Measurements from ENCODE around the gene IQSEC1. TPM values are rescaled to one million over a fixed set of nuclear protein-coding genes. Genes with fewer than 3 reads are reported as not detected.

Gene IQSEC1
- total and polyA plus RNA-seq, 2 donors (not counting 1 experiment from before 2014, with no cell fraction given): 96.7 to 222 TPM

- Histone ChIP-seq H3K4me2 (replicated peaks; ENCODE audit: low read depth, low read length, poor library complexity, severe bottlenecking) (no peak overlapping the region), H4K20me1 (ENCODE audit: control insufficient read depth, insufficient read depth, low read length, poor library complexity, severe bottlenecking) (no peaks in the 10 kb centered on the region), H2AFZ (ENCODE audit: insufficient read depth, low read depth, low read length, poor library complexity, severe bottlenecking) (no peak overlapping the region), H3K36me3 (replicated peaks in 1 of 2; ENCODE audit: control extremely low read depth in 1 of 2, control insufficient read depth in 1 of 2, extremely low read depth in 1 of 2, insufficient read depth in 2 of 2, low read length in 1 of 2) (no peaks in the 10 kb centered on the region), H3K9me3 (ENCODE audit: control extremely low read depth in 1 of 3, control insufficient read depth in 2 of 3, insufficient read depth in 1 of 3, low read length in 2 of 3) (peaks cover 0 to 24% (median 7%) of the 10 kb centered on the region in 3 donors), H3K4me1 (ENCODE audit: control insufficient read depth in 2 of 2, insufficient read depth in 2 of 2, low read length in 2 of 2) (peaks cover 16 to 34% of the 10 kb centered on the region in 2 donors), H3K27ac (ENCODE audit: low read length in 2 of 2) (no peak overlapping the region), H3K27me3 (replicated peaks in 1 of 4; ENCODE audit: control extremely low read depth in 1 of 4, control insufficient read depth in 3 of 4, insufficient read depth in 4 of 4, low read length in 3 of 4) (peaks cover 0 to 20% (median 3%) of the 10 kb centered on the region in 4 experiments), H3K9ac (ENCODE audit: low read length) (no peak overlapping the region), H3K4me3 (ENCODE audit: control extremely low read depth in 1 of 5, extremely low read depth in 1 of 5, insufficient read depth in 1 of 5, low read depth in 2 of 5, low read length in 4 of 5) (no peak overlapping the region), H3K79me2 (ENCODE audit: control insufficient read depth, insufficient read depth, low read length) (no peaks in the 10 kb centered on the region)
- H3K9me3 Mint-ChIP-seq (ENCODE audit: insufficient read depth): peaks cover 3% of the 10 kb centered on the region
- POLR2A ChIA-PET: no interaction called here
- no peak overlapping the region for H3K4me3 Mint-ChIP-seq
- CTCF ChIA-PET: interaction anchor here (1.2 to 7.3 kb wide), 5 partner anchors 17 to 783 kb away, joined by 4 to 116 read pairs (median 6); no protein-coding TSS in a partner anchor
- ATAC-seq (ENCODE audit: low read depth): no peak
- no peak overlapping the region for H3K27ac Mint-ChIP-seq
- H3K4me1 Mint-ChIP-seq: peaks cover 23% of the 10 kb centered on the region
- H3K27me3 Mint-ChIP-seq: peaks cover 9% of the 10 kb centered on the region
- WGBS (ENCODE audit: insufficient coverage): 91% methylated on average over 4 of the region's 6 CpGs
- TF ChIP-seq EZH2 (IDR thresholded peaks at IDR 0.05; ENCODE audit: borderline replicate concordance, insufficient read depth, low read depth, low read length, poor library complexity, severe bottlenecking) (no peak), CTCF (IDR thresholded peaks at IDR 0.05) (no peak)
- no peak for DNase-seq
- intact Hi-C loops (cut with micrococcal nuclease): no loop called here
Observed at GRCh38 chr3:12866836-12867235, 206.4 kb downstream of the IQSEC1 start.

- Histone ChIP-seq H3K4me1 (ENCODE audit: control insufficient read depth in 2 of 2, insufficient read depth in 2 of 2, low read length in 2 of 2) (peaks cover 9 to 22% of the 10 kb centered on the region in 2 donors), H3K27me3 (replicated peaks in 1 of 4; ENCODE audit: control extremely low read depth in 1 of 4, control insufficient read depth in 3 of 4, insufficient read depth in 4 of 4, low read length in 3 of 4) (peaks cover 0 to 20% (median 3%) of the 10 kb centered on the region in 4 experiments), H3K9me3 (ENCODE audit: control extremely low read depth in 1 of 3, control insufficient read depth in 2 of 3, insufficient read depth in 1 of 3, low read length in 2 of 3) (peaks cover 0 to 24% (median 7%) of the 10 kb centered on the region in 3 donors), H3K27ac (ENCODE audit: low read length in 2 of 2) (no peak overlapping the region), H3K4me2 (replicated peaks; ENCODE audit: low read depth, low read length, poor library complexity, severe bottlenecking) (no peak overlapping the region), H2AFZ (ENCODE audit: insufficient read depth, low read depth, low read length, poor library complexity, severe bottlenecking) (no peak overlapping the region), H3K9ac (ENCODE audit: low read length) (no peak overlapping the region), H4K20me1 (ENCODE audit: control insufficient read depth, insufficient read depth, low read length, poor library complexity, severe bottlenecking) (no peaks in the 10 kb centered on the region), H3K79me2 (ENCODE audit: control insufficient read depth, insufficient read depth, low read length) (no peaks in the 10 kb centered on the region), H3K4me3 (ENCODE audit: control extremely low read depth in 1 of 5, extremely low read depth in 1 of 5, insufficient read depth in 1 of 5, low read depth in 2 of 5, low read length in 4 of 5) (no peak overlapping the region), H3K36me3 (replicated peaks in 1 of 2; ENCODE audit: control extremely low read depth in 1 of 2, control insufficient read depth in 1 of 2, extremely low read depth in 1 of 2, insufficient read depth in 2 of 2, low read length in 1 of 2) (no peaks in the 10 kb centered on the region)
- WGBS (ENCODE audit: insufficient coverage): 82% methylated on average over 2 of the region's 4 CpGs
- no peak overlapping the region for H3K27ac Mint-ChIP-seq
- no peak for TF ChIP-seq EZH2 (IDR thresholded peaks at IDR 0.05; ENCODE audit: borderline replicate concordance, insufficient read depth, low read depth, low read length, poor library complexity, severe bottlenecking)
- TF ChIP-seq CTCF (IDR thresholded peaks at IDR 0.05): no peak
- intact Hi-C loops (cut with micrococcal nuclease): no loop called here
- CTCF ChIA-PET: interaction anchor here (0.7 to 7.3 kb wide), 3 partner anchors 24 to 120 kb away, joined by 3 to 116 read pairs (median 4); partner anchors contain the start of gene RPL32
- DNase-seq (no peak), ATAC-seq (ENCODE audit: low read depth) (no peak)
- peaks cover 3% of the 10 kb centered on the region for H3K9me3 Mint-ChIP-seq (ENCODE audit: insufficient read depth)
- no peak overlapping the region for H3K4me3 Mint-ChIP-seq
- H3K4me1 Mint-ChIP-seq: peaks cover 16% of the 10 kb centered on the region
- H3K27me3 Mint-ChIP-seq: peaks cover 9% of the 10 kb centered on the region
- POLR2A ChIA-PET: no interaction called here
Observed at GRCh38 chr3:12865271-12865670, 208.0 kb downstream of the IQSEC1 start.
